Activated CD4-positive, CD25-positive, alpha-beta regulatory T cell (primary cell): ENCODE results near the gene EEF1AKMT3.

Source experiments
- DNase-seq, 4 experiments: peaks; one replicate each; lab custom pipeline; 2025; lab: John Stamatoyannopoulos, UW

The EEF1AKMT3 gene

GRCh38 chr12:57735198-57735855 is 37.1 kb upstream of the EEF1AKMT3 start:
- DNase-seq = no peak

GRCh38 chr12:57735952-57736740 is 36.3 kb upstream of the EEF1AKMT3 start:
- no peak for DNase-seq

- DNase-seq = no peak
Observed at GRCh38 chr12:57736741-57737466, 35.5 kb upstream of the EEF1AKMT3 start.

GRCh38 chr12:57737467-57738460 is 34.6 kb upstream of the EEF1AKMT3 start:
- DNase-seq = no peak

- no peak for DNase-seq
Observed at GRCh38 chr12:57738661-57739237, 33.7 kb upstream of the EEF1AKMT3 start, which contains the start of gene AGAP2. AGAP2 (minus strand) TSS chr12:57738742; CDS start chr12:57738246, 496 bp downstream.

GRCh38 chr12:57739387-57739786 is 33.0 kb upstream of the EEF1AKMT3 start:
- DNase-seq = no peak

GRCh38 chr12:57739914-57740538 is 32.4 kb upstream of the EEF1AKMT3 start:
- DNase-seq = no peak

GRCh38 chr12:57740656-57741412 is 31.6 kb upstream of the EEF1AKMT3 start:
- DNase-seq = peak; percentile 17 to 77 (median 49)

- DNase-seq = no peak
Observed at GRCh38 chr12:57741413-57741789, 31.0 kb upstream of the EEF1AKMT3 start.

GRCh38 chr12:57741844-57742738 is 30.3 kb upstream of the EEF1AKMT3 start:
- DNase-seq = peak; percentile 30 to 65 (median 54)

GRCh38 chr12:57743769-57744168 is 28.6 kb upstream of the EEF1AKMT3 start:
- no peak for DNase-seq

- peak in 2 of 4 experiments; percentile 29 to 44 for DNase-seq
Observed at GRCh38 chr12:57744194-57744776, 28.1 kb upstream of the EEF1AKMT3 start.

GRCh38 chr12:57744777-57745484 is 27.5 kb upstream of the EEF1AKMT3 start, which contains the start of gene TSPAN31:
TSPAN31 (plus strand) TSS chr12:57745039; CDS start chr12:57745155, 116 bp downstream.
- peak; percentile 75 to 88 (median 84) for DNase-seq

- no peak for DNase-seq
Observed at GRCh38 chr12:57745485-57745881, 26.9 kb upstream of the EEF1AKMT3 start.

- no peak for DNase-seq
Observed at GRCh38 chr12:57746025-57746424, 26.4 kb upstream of the EEF1AKMT3 start.

GRCh38 chr12:57749061-57749460 is 23.4 kb upstream of the EEF1AKMT3 start:
- DNase-seq = no peak
